Superior temporal gyrus (tissue), 1 donor: ENCODE data around the gene SLC22A7.
"Not testable (repeated sequence)": the region's sequence is repeated elsewhere in the genome, so short reads cannot be mapped to it uniquely, and the experiment has no call there.

ENCODE experiments used
- DNase-seq: peaks from one replicate; pipeline ENCODE4 v3.0.0-alpha.2; 2016; ENCODE audit errors: extremely low spot score

The SLC22A7 gene

GRCh38 chr6:43334466-43335095 lies 36.5 kb downstream of the SLC22A7 start:
- peak; percentile 47 for DNase-seq

DNA sequence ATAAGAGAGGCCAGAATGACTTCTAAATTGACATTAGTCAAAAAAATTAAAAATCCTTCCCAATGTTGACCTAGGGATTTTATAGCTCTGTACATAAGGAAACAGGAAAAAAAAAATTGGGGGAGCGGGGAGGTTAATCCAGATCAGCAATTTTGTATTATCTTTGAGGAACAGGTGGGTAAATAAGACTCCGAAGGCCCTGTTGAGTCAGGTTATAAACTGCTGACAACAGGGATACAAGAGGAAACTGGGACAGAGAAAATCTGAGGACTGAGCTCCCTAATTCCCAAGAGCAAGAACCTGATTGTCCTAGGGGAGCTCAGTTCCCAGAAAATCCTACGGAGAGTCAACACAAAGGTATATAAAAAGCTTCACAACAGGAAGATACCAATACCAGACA lies 37.4 kb downstream of the SLC22A7 start:
- DNase-seq = no peak

GRCh38 chr6:43336382-43336781 lies 38.3 kb downstream of the SLC22A7 start:
- peak; percentile 51 for DNase-seq

GRCh38 chr6:43338243-43338642 lies 40.2 kb downstream of the SLC22A7 start:
- DNase-seq = no peak

GRCh38 chr6:43339168-43339567 lies 41.1 kb downstream of the SLC22A7 start:
- no peak for DNase-seq

GRCh38 chr6:43346243-43346642 lies 48.2 kb downstream of the SLC22A7 start:
- not testable (repeated sequence) for DNase-seq

DNA sequence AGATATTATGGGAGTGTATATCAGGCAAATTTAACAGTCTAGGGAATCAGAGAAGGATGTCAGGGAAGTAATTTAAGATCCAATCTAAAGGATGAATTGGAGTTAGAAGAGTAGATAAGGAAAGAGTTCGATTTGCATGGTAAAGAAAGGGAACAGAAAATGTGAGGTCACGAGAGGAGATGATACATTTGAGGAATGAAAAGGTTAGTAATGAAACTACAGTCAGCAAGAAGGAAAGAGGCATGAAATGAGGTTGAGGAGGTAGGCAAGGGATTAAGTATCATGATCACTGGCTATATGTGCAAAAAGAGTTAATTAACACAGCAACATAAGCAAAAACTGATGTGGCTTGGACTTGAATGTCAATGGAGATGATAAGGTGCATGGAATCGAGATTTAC lies 49.0 kb downstream of the SLC22A7 start:
- DNase-seq = no peak

DNA sequence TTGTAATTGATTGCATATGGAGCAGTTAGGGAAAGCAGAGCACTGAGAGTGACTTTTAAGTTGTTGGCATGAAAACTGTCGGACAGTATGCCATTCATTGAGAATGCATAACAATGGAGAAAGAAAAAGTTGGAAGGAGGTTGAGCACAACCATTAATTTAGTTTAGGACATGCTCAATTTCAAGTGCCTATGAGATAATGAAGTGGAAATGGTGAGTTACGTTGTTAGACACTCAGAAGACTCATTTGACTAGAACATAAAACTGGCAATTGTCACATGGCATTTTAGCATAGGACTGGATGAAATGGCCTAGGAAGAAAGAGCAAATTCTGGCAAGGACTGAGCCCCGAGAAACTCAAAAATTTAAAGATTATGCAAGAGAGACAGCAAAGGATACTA lies 49.4 kb downstream of the SLC22A7 start:
- no peak for DNase-seq

- DNase-seq = not testable (repeated sequence)
Measured at GRCh38 chr6:43351951-43352350, 53.9 kb downstream of the SLC22A7 start.
